ENCODE measurements around the gene FLNB. TPM values are rescaled to one million over a fixed set of nuclear protein-coding genes. Genes with fewer than 3 reads are reported as not detected.

Gene FLNB
- total and polyA plus RNA-seq, 2 of the 8 experiments (the other 6 are each of a cell fraction or from before 2014, with no cell fraction given) = 72.3 to 118 TPM

GRCh38 chr3:58171126-58171525 is 162.9 kb downstream of the FLNB start:
- H4K91ac ChIP-seq (replicated peaks; ENCODE audit: insufficient read length, low read length) = no peak overlapping the region
- no peaks in the 10 kb centered on the region; the same call in 1 of the 2 replicates for H3K79me1 ChIP-seq (ENCODE audit: low read depth, low read length)
- FAIRE-seq = no peak
- H3K23me2 ChIP-seq (ENCODE audit: low read depth, low read length) = no peaks in the 10 kb centered on the region
- H4K5ac ChIP-seq (ENCODE audit: insufficient read length, low read depth, low read length) = no peak overlapping the region
- H2BK15ac ChIP-seq (ENCODE audit: low read length) = no peak overlapping the region
- 94% methylated on average over 9 of the region's 9 CpGs; no CpG with 5 or more reads in 1 of the 2 experiments for WGBS, 2 experiments (ENCODE audit: extremely low coverage in 1 of 2, insufficient coverage in 1 of 2, insufficient read length in 1 of 2, insufficient replicate concordance in 2 of 2, low coverage in 1 of 2, low lambda C conversion rate in 2 of 2, missing lambda C conversion rate in 1 of 2)
- no peak overlapping the region for H2AK5ac ChIP-seq (ENCODE audit: low read depth, low read length)
- no peaks in the 10 kb centered on the region for H3K9me3 ChIP-seq (ENCODE audit: insufficient read depth in 2 of 2, low read depth in 1 of 2, low read length in 1 of 2)
- no peak overlapping the region for H2BK120ac ChIP-seq (replicated peaks; ENCODE audit: low read depth, low read length)
- ChIA-PET POLR2A (ENCODE audit: partially characterized antibody) (no interaction called here), CTCF (ENCODE audit: partially characterized antibody) (interaction anchor here (0.8 to 1.1 kb wide), 3 partner anchors 8 to 876 kb away, joined by 3 read pairs; no protein-coding TSS in a partner anchor)
- H3K27me3 ChIP-seq (replicated peaks in 1 of 4; ENCODE audit: control insufficient read depth in 3 of 4, extremely low read depth in 1 of 4, insufficient read depth in 3 of 4, low read length in 3 of 4) = no peaks in the 10 kb centered on the region
- H3K9ac ChIP-seq (replicated peaks in 1 of 4; ENCODE audit: extremely low read depth in 1 of 4, low read depth in 3 of 4, low read length in 3 of 4) = no peak overlapping the region
- no peak overlapping the region for H4K8ac ChIP-seq (ENCODE audit: extremely low read depth, insufficient read depth, low read length)
- no peak overlapping the region for H3K27ac ChIP-seq (ENCODE audit: low read depth, low read length)
- H2AFZ ChIP-seq (ENCODE audit: low read length) = no peak overlapping the region
- H3K4me1 ChIP-seq (replicated peaks in 1 of 4; ENCODE audit: control insufficient read depth in 3 of 4, insufficient read depth in 4 of 4, low read length in 3 of 4) = peaks cover 4 to 25% (median 14%) of the 10 kb centered on the region in 4 experiments
- DNase-seq (ENCODE audit: low read depth in 1 of 2, low spot score in 2 of 2) = no peak
- H3K4me3 ChIP-seq (ENCODE audit: extremely low read depth in 1 of 4, insufficient read depth in 2 of 4, low read depth in 3 of 4, low read length in 4 of 4) = no peak overlapping the region
- no peak overlapping the region for H3K14ac ChIP-seq (ENCODE audit: insufficient read length)
- H2BK12ac ChIP-seq (ENCODE audit: low read depth, low read length) = no peak overlapping the region
- H3K79me2 ChIP-seq (ENCODE audit: control insufficient read depth in 1 of 2, insufficient read depth in 2 of 2, low read length in 2 of 2) = no peaks in the 10 kb centered on the region
- TF ChIP-seq FOSL1 (IDR thresholded peaks at IDR 0.05; ENCODE audit: insufficient read depth, low read depth, low read length) (no peak), KDM1A (IDR thresholded peaks at IDR 0.05; ENCODE audit: borderline replicate concordance, low read length) (no peak)
- H3K4me2 ChIP-seq (ENCODE audit: insufficient read depth in 1 of 2, low read depth in 2 of 2, low read length in 2 of 2) = no peak overlapping the region
- no peak overlapping the region for H3K23ac ChIP-seq (ENCODE audit: insufficient read length)
- H3K56ac ChIP-seq (replicated peaks; ENCODE audit: insufficient read length, low read depth, low read length) = no peak overlapping the region
- no peak overlapping the region for H2BK20ac ChIP-seq (ENCODE audit: low read length)
- H2BK5ac ChIP-seq (ENCODE audit: low read depth, low read length) = no peak overlapping the region
- H3K4ac ChIP-seq (replicated peaks; ENCODE audit: insufficient read length, low read depth, low read length) = no peak overlapping the region
- H4K20me1 ChIP-seq (replicated peaks in 1 of 2; ENCODE audit: control insufficient read depth in 1 of 2, insufficient read depth in 2 of 2, low read length in 2 of 2) = peaks cover 0 to 6% of the 10 kb centered on the region in 2 experiments
- H3K36me3 ChIP-seq (ENCODE audit: control insufficient read depth in 2 of 4, insufficient read depth in 4 of 4, low read length in 3 of 4) = peaks cover 2 to 24% (median 9%) of the 10 kb centered on the region in 4 experiments; a peak in 5 of 8 replicates
- no peak overlapping the region for H3K18ac ChIP-seq (ENCODE audit: extremely low read depth, low read length)
